Spleen (tissue), 11 donors: Measurements from ENCODE around the gene PIGS. TPM values are rescaled to one million over a fixed set of nuclear protein-coding genes. Genes with fewer than 3 reads are reported as not detected.
A peak's percentile ranks its signal among the peaks of the same experiment; 100 is the strongest.

Source experiments
- DNase-seq: peaks from one replicate; pipeline ENCODE4 v3.0.0-alpha.2; 2020
- H3K27ac ChIP-seq, 8 donors: fragments of 200-600 bp; sonication (generic) in 7 of 8; 1 replicate in 4 of 8; 2 replicates in 4 of 8; pipeline versions ENCODE4 v1.5.0 to v1.8.0; 2016 to 2021; ENCODE audit warnings: inconsistent platforms in 4 of 8, mild to moderate bottlenecking in 4 of 8, moderate library complexity in 1 of 8
- H3K27me3 ChIP-seq, 7 donors: fragments of 200-600 bp; sonication (generic) in 6 of 7; replicated peaks in 1 of 7; 1 replicate in 4 of 7; 2 replicates in 3 of 7; pipeline versions ENCODE4 v1.5.0 to v1.8.0; 2016 to 2021; ENCODE audit warnings: inconsistent platforms in 3 of 7, mild to moderate bottlenecking in 1 of 7
- H3K36me3 ChIP-seq, 6 donors: fragments of 200-600 bp; sonication (generic) in 5 of 6; 1 replicate in 4 of 6; 2 replicates in 2 of 6; pipeline versions ENCODE4 v1.5.0 to v1.8.0; 2016 to 2021; ENCODE audit warnings: inconsistent platforms in 2 of 6
- H3K4me1 ChIP-seq, 6 donors: fragments of 200-600 bp; sonication (generic) in 5 of 6; 1 replicate in 3 of 6; 2 replicates in 3 of 6; pipeline versions ENCODE4 v1.5.0 to v1.8.0; 2016 to 2021; ENCODE audit warnings: inconsistent platforms in 3 of 6
- H3K4me3 ChIP-seq, 8 donors: fragments of 200-600 bp; sonication (generic) in 7 of 8; 1 replicate in 4 of 8; 2 replicates in 4 of 8; pipeline versions ENCODE4 v1.5.0 to v1.8.0; 2016 to 2021; ENCODE audit warnings: inconsistent platforms in 4 of 8, mild to moderate bottlenecking in 4 of 8, moderate library complexity in 2 of 8
- H3K9me3 ChIP-seq, 8 donors: fragments of 200-600 bp; sonication (generic) in 7 of 8; 1 replicate in 4 of 8; 2 replicates in 4 of 8; pipeline versions ENCODE4 v1.5.0 to v1.8.0; 2016 to 2021; ENCODE audit warnings: inconsistent platforms in 4 of 8
- POLR2A ChIP-seq, 3 donors: fragments of 450-650 bp; IDR thresholded peaks; one replicate each; pipeline ENCODE4 v1.5.1; 2017; ENCODE audit warnings: antibody characterized with exemption in 3 of 3, mild to moderate bottlenecking in 1 of 3
- POLR2AphosphoS5 ChIP-seq, 3 donors: sonication (generic); formaldehyde crosslinking; IDR thresholded peaks; one replicate each; pipeline ENCODE4 v1.5.1; 2017; ENCODE audit warnings: antibody characterized with exemption in 3 of 3
- WGBS, 5 donors: extraction: QIAGEN DNeasy Blood & Tissue Kit in 3 of 5; methylation state at CpG; one replicate each; pipeline versions ENCODE4 v1.1.5 to v1.1.7; 2013 to 2018; 5-methylcytosine and 5-hydroxymethylcytosine counted together
- intact Hi-C: fragments of 100-400 bp; cut with DNase I; formaldehyde crosslinking; loops from one replicate; pipeline ENCODE4 v1.15.0; 2023; ENCODE audit warnings: low total_unique reads
- polyA plus RNA-seq, 3 donors: library from polyadenylated mRNA; stranded (reverse); fragments of 200-250 nt; gene quantifications; one replicate each; pipeline ENCODE4 v1.2.1, GENCODE V29; 2013
- total RNA-seq, 7 donors: library from RNA; depleted of rRNA in 3 of 7; stranded (reverse); fragments of >200 nt in 3 of 7; fragmentation: NEBNext Ultra II Directional in 4 of 7; extraction: Animal tissue kit (Norgen Biotek cat#: 25700) in 4 of 7; gene quantifications; one replicate each; pipeline versions ENCODE4 v1.1.0 to v1.2.1, GENCODE V29; 2016 to 2021
- TF ChIP-seq, protein P1 (sequence below), 11 experiments: fragments of 200-600 bp in 7 of 11; fragments of 450-650 bp in 4 of 11; sonication (generic) in 4 of 11; IDR thresholded peaks in 8 of 11; conservative IDR thresholded peaks in 3 of 11; 1 replicate in 7 of 11; 2 replicates in 4 of 11; pipeline versions ENCODE4 v1.4.0 to v1.8.0; 2016 to 2021; ENCODE audit warnings: antibody characterized with exemption in 11 of 11, inconsistent platforms in 4 of 11, mild to moderate bottlenecking in 1 of 11
- donor health status: healthy with polysubstance abuse.
- donor health status: DM: no; HTN: no; CAD: no; lungs with moderate emphysema.
- donor health status: DM: no; HTN: no; CAD: no.
- donor health status: Bipolar disorder and iron deficiency.
- donor health status: healthy.
- donor health status: DM: no; HTN: no; CAD: no.
- donor health status: DM: yes; HTN: yes; CAD: no.

Gene PIGS
- total and polyA plus RNA-seq, 10 donors, result 13.3 to 77.6 (median 50.0) TPM

DNA sequence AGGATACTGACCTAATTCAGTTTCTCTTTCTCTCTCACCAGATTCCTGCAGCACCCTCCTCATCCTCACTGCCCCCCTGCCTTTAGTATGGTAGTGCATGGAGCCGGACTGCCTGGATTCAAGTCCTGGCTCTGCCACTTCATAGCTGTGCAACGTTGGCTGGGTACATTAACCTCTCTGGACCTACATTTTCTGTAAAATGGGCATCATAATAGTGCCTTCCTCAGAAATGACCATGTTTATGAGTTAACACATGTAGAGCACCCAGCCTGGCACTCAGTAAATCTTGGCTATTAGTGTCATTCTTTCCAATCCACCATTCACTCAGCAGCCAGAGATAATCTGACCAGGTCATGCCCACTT is 26.2 kb downstream of the PIGS start:
- Histone ChIP-seq H3K4me3 (no peak overlapping the region), H3K27me3 (no peaks in the 10 kb centered on the region), H3K9me3 (no peaks in the 10 kb centered on the region), H3K27ac (no peak overlapping the region), H3K4me1 (peaks cover 21 to 37% (median 33%) of the 10 kb centered on the region in 6 donors), H3K36me3 (peaks cover 0 to 20% (median 14%) of the 10 kb centered on the region in 6 donors)
- WGBS, 5 donors, result 81 to 90% (median 86%) methylated on average over 2 of the region's 2 CpGs
- no peak for TF ChIP-seq POLR2A (IDR thresholded peaks at IDR 0.05)
- no peak for TF ChIP-seq POLR2AphosphoS5 (IDR thresholded peaks at IDR 0.05)
- TF ChIP-seq, protein P1, sequence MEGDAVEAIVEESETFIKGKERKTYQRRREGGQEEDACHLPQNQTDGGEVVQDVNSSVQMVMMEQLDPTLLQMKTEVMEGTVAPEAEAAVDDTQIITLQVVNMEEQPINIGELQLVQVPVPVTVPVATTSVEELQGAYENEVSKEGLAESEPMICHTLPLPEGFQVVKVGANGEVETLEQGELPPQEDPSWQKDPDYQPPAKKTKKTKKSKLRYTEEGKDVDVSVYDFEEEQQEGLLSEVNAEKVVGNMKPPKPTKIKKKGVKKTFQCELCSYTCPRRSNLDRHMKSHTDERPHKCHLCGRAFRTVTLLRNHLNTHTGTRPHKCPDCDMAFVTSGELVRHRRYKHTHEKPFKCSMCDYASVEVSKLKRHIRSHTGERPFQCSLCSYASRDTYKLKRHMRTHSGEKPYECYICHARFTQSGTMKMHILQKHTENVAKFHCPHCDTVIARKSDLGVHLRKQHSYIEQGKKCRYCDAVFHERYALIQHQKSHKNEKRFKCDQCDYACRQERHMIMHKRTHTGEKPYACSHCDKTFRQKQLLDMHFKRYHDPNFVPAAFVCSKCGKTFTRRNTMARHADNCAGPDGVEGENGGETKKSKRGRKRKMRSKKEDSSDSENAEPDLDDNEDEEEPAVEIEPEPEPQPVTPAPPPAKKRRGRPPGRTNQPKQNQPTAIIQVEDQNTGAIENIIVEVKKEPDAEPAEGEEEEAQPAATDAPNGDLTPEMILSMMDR (IDR thresholded peaks at IDR 0.05 in 8 of 11, conservative IDR thresholded peaks at IDR 0.05 in 3 of 11), result no peak
- peak; percentile 17 for DNase-seq
- intact Hi-C loops, result loop anchor here (5.0 kb wide), 1 partner anchor 67 kb away; the partner anchor contains the start of gene RSKR

DNA sequence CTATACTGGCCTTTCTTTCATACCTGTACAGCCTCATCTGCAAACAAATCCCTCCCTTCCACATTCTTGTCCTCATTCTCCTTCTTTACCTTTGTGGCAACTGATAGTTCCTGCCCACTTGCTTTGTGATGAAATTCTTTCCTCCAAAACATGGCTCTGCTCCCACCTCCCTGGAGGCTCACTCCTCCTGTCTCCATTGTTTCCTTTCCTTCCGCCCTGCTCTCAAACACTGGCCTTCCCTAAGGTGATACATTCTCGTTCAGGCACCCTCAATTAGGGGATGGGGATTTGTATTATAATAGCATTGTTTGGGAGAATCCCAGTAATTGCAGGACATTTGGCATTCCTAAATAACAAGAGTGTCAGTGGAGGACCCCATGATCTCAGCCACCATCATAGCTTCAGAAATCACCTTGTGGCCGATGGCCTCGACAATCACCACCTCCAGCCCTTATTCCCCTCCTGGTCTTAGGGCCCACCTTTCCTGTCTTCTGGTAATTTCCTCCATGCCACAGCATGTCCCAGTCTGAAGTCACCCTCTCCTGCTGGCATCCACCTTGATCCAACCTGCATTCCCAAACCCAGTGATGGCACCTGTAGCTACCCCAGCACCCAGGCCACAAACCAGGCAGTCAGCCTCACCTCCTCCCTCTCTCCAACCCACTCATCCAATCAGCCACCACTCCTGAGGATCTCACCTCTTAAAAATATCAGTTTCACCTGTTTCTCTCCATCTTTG is 26.8 kb downstream of the PIGS start:
- H3K4me3 ChIP-seq, result no peak overlapping the region
- TF ChIP-seq POLR2AphosphoS5 (IDR thresholded peaks at IDR 0.05) (no peak), POLR2A (IDR thresholded peaks at IDR 0.05) (no peak)
- TF ChIP-seq, protein P1 (IDR thresholded peaks at IDR 0.05 in 8 of 11, conservative IDR thresholded peaks at IDR 0.05 in 3 of 11), result no peak
- 84 to 92% (median 87%) methylated on average over 4 of the region's 4 CpGs for WGBS, 5 donors
- H3K4me1 ChIP-seq, result peaks cover 15 to 31% (median 27%) of the 10 kb centered on the region in 6 donors
- peak; percentile 12 for DNase-seq
- no peaks in the 10 kb centered on the region for H3K9me3 ChIP-seq
- H3K27me3 ChIP-seq, result no peaks in the 10 kb centered on the region
- peaks cover 0 to 20% (median 14%) of the 10 kb centered on the region in 6 donors for H3K36me3 ChIP-seq
- H3K27ac ChIP-seq, result no peak overlapping the region
- intact Hi-C loops, result loop anchor here (5.0 kb wide), 2 partner anchors 52 to 68 kb away; partner anchors contain the start of gene RSKR

DNA sequence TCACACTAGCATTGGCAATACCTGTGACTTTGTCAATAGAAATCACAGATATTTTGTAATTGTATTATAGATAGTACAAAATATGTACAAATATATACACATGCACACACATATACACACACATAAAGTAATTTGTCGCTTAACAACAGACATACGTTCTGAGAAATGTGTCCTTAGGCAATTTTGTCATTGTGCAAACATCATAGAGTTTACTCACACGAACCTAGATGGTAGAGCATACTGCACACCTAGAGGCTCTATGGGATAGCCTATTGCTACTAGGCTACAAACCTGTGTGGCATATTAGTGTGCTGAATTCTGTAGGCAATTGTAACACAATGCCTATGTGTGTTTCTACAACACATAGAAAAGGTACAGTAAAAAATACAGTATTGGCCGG is 29.9 kb downstream of the PIGS start:
- no peaks in the 10 kb centered on the region for H3K27me3 ChIP-seq
- no peaks in the 10 kb centered on the region for H3K4me1 ChIP-seq
- WGBS, 5 donors, result 90 to 95% (median 92%) methylated on average over 4 of the region's 4 CpGs
- H3K36me3 ChIP-seq, result peaks cover 0 to 9% (median 3%) of the 10 kb centered on the region in 6 donors
- TF ChIP-seq POLR2AphosphoS5 (IDR thresholded peaks at IDR 0.05) (no peak), POLR2A (IDR thresholded peaks at IDR 0.05) (no peak)
- TF ChIP-seq, protein P1 (IDR thresholded peaks at IDR 0.05 in 8 of 11, conservative IDR thresholded peaks at IDR 0.05 in 3 of 11), result no peak
- no peaks in the 10 kb centered on the region for H3K9me3 ChIP-seq
- DNase-seq, result no peak
- H3K4me3 ChIP-seq, result no peak overlapping the region
- intact Hi-C loops, result loop anchor here (5.0 kb wide), 1 partner anchor 49 kb away; no protein-coding TSS in a partner anchor
- no peak overlapping the region for H3K27ac ChIP-seq

DNA sequence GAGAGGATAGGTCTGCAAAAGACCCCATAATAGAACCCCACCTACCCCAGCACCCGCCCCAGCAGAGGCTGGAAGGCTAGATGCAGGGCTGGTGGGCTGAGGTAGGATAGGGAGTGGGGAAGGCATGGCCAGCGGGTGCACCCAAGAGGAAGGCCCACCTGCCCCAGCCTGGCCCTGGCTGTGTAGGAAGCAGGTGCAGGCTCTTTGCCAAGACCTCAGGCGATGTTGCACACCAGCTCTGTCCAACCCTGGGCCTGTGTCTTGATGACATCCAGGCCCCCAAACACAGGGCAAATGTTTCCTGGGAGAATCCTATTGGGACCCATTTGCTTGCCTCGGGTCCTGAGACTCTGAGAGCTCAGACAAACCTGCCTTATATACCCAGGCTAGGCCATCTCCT is 31.1 kb downstream of the PIGS start:
- no peaks in the 10 kb centered on the region for H3K27me3 ChIP-seq
- H3K4me3 ChIP-seq, result no peak overlapping the region
- intact Hi-C loops, result loop anchor here (5.0 kb wide), 1 partner anchor 48 kb away; no protein-coding TSS in a partner anchor
- WGBS, 5 donors, result 80 to 90% (median 87%) methylated on average over 3 to 4 of the region's 4 CpGs
- no peak overlapping the region for H3K27ac ChIP-seq
- H3K4me1 ChIP-seq, result no peaks in the 10 kb centered on the region
- no peak for TF ChIP-seq POLR2A (IDR thresholded peaks at IDR 0.05)
- TF ChIP-seq, protein P1 (IDR thresholded peaks at IDR 0.05 in 8 of 11, conservative IDR thresholded peaks at IDR 0.05 in 3 of 11), result no peak
- TF ChIP-seq POLR2AphosphoS5 (IDR thresholded peaks at IDR 0.05), result no peak
- H3K9me3 ChIP-seq, result no peaks in the 10 kb centered on the region
- no peak for DNase-seq
- H3K36me3 ChIP-seq, result no peaks in the 10 kb centered on the region
